ENCODE measurements around the gene FGR. TPM values are rescaled to one million over a fixed set of nuclear protein-coding genes. Genes with fewer than 3 reads are reported as not detected.
A peak's percentile ranks its signal among the peaks of the same experiment; 100 is the strongest.

FGR gene
- total RNA-seq, 1 donor from 2014 or later, result not detected

DNA sequence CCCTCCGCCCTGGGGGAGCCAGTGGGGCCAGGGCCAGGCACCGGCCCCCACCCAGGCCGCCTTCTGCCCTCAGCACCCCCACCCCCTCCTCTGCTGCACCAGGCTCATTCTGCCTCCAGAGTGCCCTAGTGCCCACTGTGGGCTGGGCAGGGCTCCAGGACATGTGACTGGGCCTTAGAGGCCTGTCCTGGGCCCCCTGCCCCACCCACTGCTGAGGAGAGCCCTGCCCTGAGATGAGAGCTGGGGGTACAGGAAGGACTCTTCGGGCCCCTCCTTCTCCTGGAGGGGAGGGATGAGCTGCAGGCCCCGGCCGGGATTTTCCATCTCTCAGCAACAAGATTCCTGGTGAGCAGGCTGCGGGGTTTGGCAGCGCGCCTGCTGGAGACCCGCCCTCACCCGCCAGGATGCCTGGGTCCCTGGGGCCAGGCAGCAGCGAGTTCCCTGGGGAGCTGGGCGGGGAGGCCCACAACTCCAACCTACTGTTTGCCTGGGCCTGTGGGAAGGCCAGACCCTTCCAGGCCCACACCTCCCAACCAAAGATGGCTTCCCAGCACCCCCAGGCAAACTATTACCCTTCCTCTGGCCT, 45.1 kb downstream of the FGR start:
- Mint-ChIP-seq H3K4me3 (ENCODE audit: unreplicated experiment) (no peak overlapping the region), H3K27ac (ENCODE audit: unreplicated experiment) (no peak overlapping the region), H3K9me3 (ENCODE audit: unreplicated experiment) (no peaks in the 10 kb centered on the region), H3K4me1 (ENCODE audit: low read depth, unreplicated experiment) (peaks cover 18% of the 10 kb centered on the region), H3K36me3 (ENCODE audit: low read depth, unreplicated experiment) (peaks cover 2% of the 10 kb centered on the region), H3K27me3 (ENCODE audit: low read depth, unreplicated experiment) (no peaks in the 10 kb centered on the region)
- H3K4me1 ChIP-seq (ENCODE audit: insufficient read depth, low read length), result peaks cover 46% of the 10 kb centered on the region
- peaks cover 90% of the 10 kb centered on the region for H3K79me2 ChIP-seq (ENCODE audit: insufficient read depth, low read length)
- FAIRE-seq, result no peak
- no peaks in the 10 kb centered on the region for H3K27me3 ChIP-seq (ENCODE audit: insufficient read depth, low read length)
- TF ChIP-seq, protein P1, sequence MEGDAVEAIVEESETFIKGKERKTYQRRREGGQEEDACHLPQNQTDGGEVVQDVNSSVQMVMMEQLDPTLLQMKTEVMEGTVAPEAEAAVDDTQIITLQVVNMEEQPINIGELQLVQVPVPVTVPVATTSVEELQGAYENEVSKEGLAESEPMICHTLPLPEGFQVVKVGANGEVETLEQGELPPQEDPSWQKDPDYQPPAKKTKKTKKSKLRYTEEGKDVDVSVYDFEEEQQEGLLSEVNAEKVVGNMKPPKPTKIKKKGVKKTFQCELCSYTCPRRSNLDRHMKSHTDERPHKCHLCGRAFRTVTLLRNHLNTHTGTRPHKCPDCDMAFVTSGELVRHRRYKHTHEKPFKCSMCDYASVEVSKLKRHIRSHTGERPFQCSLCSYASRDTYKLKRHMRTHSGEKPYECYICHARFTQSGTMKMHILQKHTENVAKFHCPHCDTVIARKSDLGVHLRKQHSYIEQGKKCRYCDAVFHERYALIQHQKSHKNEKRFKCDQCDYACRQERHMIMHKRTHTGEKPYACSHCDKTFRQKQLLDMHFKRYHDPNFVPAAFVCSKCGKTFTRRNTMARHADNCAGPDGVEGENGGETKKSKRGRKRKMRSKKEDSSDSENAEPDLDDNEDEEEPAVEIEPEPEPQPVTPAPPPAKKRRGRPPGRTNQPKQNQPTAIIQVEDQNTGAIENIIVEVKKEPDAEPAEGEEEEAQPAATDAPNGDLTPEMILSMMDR (IDR thresholded peaks at IDR 0.05; ENCODE audit: insufficient read depth, low read depth, low read length), result no peak
- TF ChIP-seq EZH2 (IDR thresholded peaks at IDR 0.05; ENCODE audit: insufficient read depth, low read length), result no peak
- no peaks in the 10 kb centered on the region for H3K9me3 ChIP-seq (ENCODE audit: insufficient read depth, low read depth, low read length)
- peaks cover 4% of the 10 kb centered on the region for H3K36me3 ChIP-seq (ENCODE audit: insufficient read depth, low read length)
- DNase-seq (ENCODE audit: low read depth), result no peak
- no peak overlapping the region for H3K9ac ChIP-seq (ENCODE audit: low read length)
- no peak overlapping the region for H3K27ac ChIP-seq (ENCODE audit: low read depth, low read length)
- peaks cover 100% of the 10 kb centered on the region for H4K20me1 ChIP-seq (ENCODE audit: insufficient read depth, low read length)
- peak overlapping the region; percentile 25 for H3K4me2 ChIP-seq (ENCODE audit: low read length)
- no peak overlapping the region for H3K4me3 ChIP-seq (ENCODE audit: insufficient read depth, low read depth, low read length)
- H2AFZ ChIP-seq (ENCODE audit: low read depth, low read length), result no peak overlapping the region

DNA sequence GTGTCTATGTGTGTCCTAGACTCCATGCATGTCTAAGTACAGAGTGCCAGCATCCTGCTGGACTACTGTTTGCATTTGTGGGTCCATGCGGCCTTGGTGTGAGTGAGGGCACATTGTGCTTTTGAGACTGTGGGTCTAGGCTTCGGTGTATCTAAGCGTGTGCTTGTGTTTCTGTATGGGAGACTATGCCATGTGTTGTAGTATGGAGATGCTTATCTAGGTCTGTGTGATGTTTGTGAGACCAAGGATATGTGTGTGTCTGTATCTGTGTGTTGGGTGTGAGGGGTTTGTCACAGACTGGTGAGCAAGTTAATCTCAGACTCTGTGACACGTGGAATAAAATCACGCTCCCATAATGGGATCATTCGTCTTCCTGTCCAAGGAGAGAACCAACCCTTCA, 45.5 kb downstream of the FGR start:
- H3K27ac Mint-ChIP-seq (ENCODE audit: unreplicated experiment), result no peak overlapping the region
- Histone ChIP-seq H3K27ac (ENCODE audit: low read depth, low read length) (no peak overlapping the region), H3K4me3 (ENCODE audit: insufficient read depth, low read depth, low read length) (no peak overlapping the region), H3K79me2 (ENCODE audit: insufficient read depth, low read length) (peaks cover 88% of the 10 kb centered on the region), H3K4me2 (ENCODE audit: low read length) (no peak overlapping the region), H3K4me1 (ENCODE audit: insufficient read depth, low read length) (peaks cover 42% of the 10 kb centered on the region), H3K27me3 (ENCODE audit: insufficient read depth, low read length) (no peaks in the 10 kb centered on the region), H3K9ac (ENCODE audit: low read length) (peak overlapping the region; percentile 39), H4K20me1 (ENCODE audit: insufficient read depth, low read length) (peaks cover 100% of the 10 kb centered on the region), H3K36me3 (ENCODE audit: insufficient read depth, low read length) (peaks cover 4% of the 10 kb centered on the region), H2AFZ (ENCODE audit: low read depth, low read length) (no peak overlapping the region), H3K9me3 (ENCODE audit: insufficient read depth, low read depth, low read length) (no peaks in the 10 kb centered on the region)
- DNase-seq (ENCODE audit: low read depth), result no peak
- no peaks in the 10 kb centered on the region for H3K9me3 Mint-ChIP-seq (ENCODE audit: unreplicated experiment)
- no peak overlapping the region for H3K4me3 Mint-ChIP-seq (ENCODE audit: unreplicated experiment)
- no peak for FAIRE-seq
- no peaks in the 10 kb centered on the region for H3K27me3 Mint-ChIP-seq (ENCODE audit: low read depth, unreplicated experiment)
- no peak for TF ChIP-seq EZH2 (IDR thresholded peaks at IDR 0.05; ENCODE audit: insufficient read depth, low read length)
- TF ChIP-seq, protein P1 (IDR thresholded peaks at IDR 0.05; ENCODE audit: insufficient read depth, low read depth, low read length), result no peak
- peaks cover 4% of the 10 kb centered on the region for H3K36me3 Mint-ChIP-seq (ENCODE audit: low read depth, unreplicated experiment)
- peaks cover 18% of the 10 kb centered on the region for H3K4me1 Mint-ChIP-seq (ENCODE audit: low read depth, unreplicated experiment)

All from astrocyte (in vitro differentiated cells and primary cell).